Duodenal mucosa (tissue), 2 donors: Measurements from ENCODE around the gene TYW1B.
"Not testable (repeated sequence)": the region's sequence is repeated elsewhere in the genome, so short reads cannot be mapped to it uniquely, and the experiment has no call there.

Experiments used
- H3K27ac ChIP-seq: one replicate; pipeline ENCODE4 v1.7.0; 2013; ENCODE audit warnings: low read depth, low read length
- H3K27me3 ChIP-seq, 2 donors: one replicate each; pipeline ENCODE4 v1.7.0; 2013; ENCODE audit warnings: low read length in 2 of 2, control low read depth in 1 of 2; ENCODE audit not compliant: insufficient read depth in 2 of 2, control insufficient read depth in 1 of 2
- H3K36me3 ChIP-seq, 2 donors: one replicate each; pipeline ENCODE4 v1.7.0; 2013; ENCODE audit warnings: low read length in 2 of 2, control low read depth in 1 of 2; ENCODE audit not compliant: insufficient read depth in 2 of 2, control insufficient read depth in 1 of 2
- H3K4me1 ChIP-seq, 2 donors: one replicate each; pipeline ENCODE4 v1.7.0; 2013; ENCODE audit warnings: low read length in 2 of 2, control low read depth in 1 of 2; ENCODE audit not compliant: insufficient read depth in 2 of 2, control insufficient read depth in 1 of 2
- H3K4me3 ChIP-seq, 2 donors: one replicate each; pipeline ENCODE4 v1.7.0; 2013; ENCODE audit warnings: low read length in 2 of 2, low read depth in 1 of 2
- H3K9ac ChIP-seq, 2 donors: one replicate each; pipeline ENCODE4 v1.7.0; 2013; ENCODE audit warnings: low read length in 2 of 2, low read depth in 1 of 2
- H3K9me3 ChIP-seq, 2 donors: one replicate each; pipeline ENCODE4 v1.7.0; 2013; ENCODE audit warnings: low read length in 2 of 2, control low read depth in 1 of 2; ENCODE audit not compliant: control insufficient read depth in 1 of 2

Gene TYW1B

DNA sequence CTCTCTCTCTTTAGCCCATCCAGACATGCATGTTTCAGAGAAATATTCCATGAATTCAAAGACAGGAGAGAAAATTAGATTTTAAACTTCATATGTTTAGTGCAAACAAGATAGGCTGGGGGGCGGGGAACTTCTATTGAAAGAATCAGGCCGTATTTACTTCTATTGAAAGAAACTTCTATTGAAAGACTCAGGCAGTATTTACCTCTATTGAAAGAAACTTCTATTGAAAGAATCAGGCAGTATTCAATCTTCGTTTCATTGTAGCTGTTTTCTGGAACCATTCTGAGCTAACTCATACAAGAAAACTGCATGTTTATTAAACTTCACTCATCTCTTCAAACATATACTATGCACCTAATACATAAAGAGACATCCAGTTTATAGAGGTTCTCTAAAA, 123.1 kb downstream of the TYW1B start:
- no peak overlapping the region for H3K4me3 ChIP-seq
- H3K4me1 ChIP-seq, result no peaks in the 10 kb centered on the region
- H3K9ac ChIP-seq, result no peak overlapping the region
- H3K27me3 ChIP-seq, result no peaks in the 10 kb centered on the region
- H3K27ac ChIP-seq, result no peak overlapping the region
- H3K36me3 ChIP-seq, result no peaks in the 10 kb centered on the region
- H3K9me3 ChIP-seq, result no peaks in the 10 kb centered on the region

DNA sequence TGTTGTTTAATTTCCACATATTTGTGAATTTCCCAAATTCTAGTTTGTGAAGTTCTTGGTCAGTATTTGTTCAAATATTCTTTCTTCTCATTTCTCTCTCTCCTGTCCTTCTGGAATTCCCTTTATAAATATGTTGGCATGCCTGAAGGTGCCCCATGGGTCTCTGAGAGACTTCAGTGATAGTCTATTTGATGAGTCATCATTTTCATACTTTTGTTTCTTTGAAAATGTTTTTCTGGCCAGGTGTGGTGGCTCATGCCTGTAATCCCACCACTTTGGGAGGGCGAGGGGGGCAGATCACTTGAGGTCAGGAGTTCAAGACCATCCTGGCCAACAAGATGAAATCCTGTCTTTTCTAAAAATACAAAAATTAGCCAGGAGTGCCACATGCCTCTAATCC, 127.5 kb downstream of the TYW1B start:
- not testable (repeated sequence) for H3K4me1 ChIP-seq, H3K27me3 ChIP-seq, H3K9me3 ChIP-seq, H3K9ac ChIP-seq, H3K36me3 ChIP-seq, H3K4me3 ChIP-seq, H3K27ac ChIP-seq

DNA sequence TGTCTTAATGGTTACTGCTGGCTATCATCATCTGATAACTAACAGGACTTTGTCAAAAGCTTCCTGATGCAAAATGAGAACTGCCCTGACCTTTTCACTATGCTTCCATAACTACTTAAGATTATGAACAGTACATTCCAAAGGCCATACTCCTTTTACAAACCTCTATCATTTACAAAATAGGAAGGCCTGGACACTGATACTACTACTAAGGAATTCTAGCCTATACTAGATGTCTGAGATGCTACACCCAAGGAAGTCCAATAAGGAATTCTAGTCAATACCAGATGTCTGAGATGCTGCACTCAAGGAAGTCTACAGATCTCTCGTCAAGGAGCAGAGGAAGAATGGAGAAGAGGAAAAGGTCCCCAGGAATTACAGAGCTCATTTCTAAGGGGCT, 130.9 kb downstream of the TYW1B start:
- not testable (repeated sequence) for H3K27ac ChIP-seq, H3K9me3 ChIP-seq, H3K9ac ChIP-seq, H3K36me3 ChIP-seq, H3K4me3 ChIP-seq, H3K4me1 ChIP-seq, H3K27me3 ChIP-seq

DNA sequence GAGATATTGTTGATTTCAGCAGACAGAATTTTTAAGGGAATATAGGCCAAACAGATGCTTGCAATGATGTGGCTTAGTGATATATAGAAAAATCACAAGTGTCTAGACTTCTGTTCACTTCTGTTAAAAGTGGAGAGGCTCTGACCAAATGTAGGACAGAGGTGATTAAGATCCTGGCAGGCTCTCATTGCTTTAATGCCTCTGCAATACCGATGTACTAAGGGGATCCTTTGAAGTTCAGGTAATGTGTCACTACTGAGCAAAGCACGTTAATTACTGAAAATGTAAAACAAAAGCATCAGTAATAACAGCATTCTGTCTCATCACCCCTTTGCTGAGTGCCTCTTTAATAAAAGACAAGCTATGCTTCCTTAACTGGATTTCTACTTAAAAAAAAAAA, 131.4 kb downstream of the TYW1B start:
- H3K4me3 ChIP-seq, result not testable (repeated sequence)

DNA sequence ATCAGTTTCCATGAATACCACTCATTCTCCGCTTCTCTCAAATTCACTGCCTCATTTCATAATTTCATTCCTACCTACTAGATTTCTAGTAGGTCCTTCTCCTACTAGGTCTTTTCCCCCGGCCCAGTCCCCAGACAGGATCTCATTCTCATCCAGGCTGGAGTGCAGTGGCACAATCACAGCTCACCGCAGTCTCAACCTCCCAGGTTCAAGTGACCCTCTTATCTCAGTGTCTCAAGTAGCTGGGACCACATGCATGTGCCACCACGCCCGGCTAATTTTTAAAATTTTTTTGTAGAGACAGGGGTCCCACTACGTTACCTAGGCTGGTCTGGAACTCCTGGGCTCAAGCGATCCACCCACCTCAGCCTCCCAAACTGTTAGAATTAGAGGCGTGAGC, 132.5 kb downstream of the TYW1B start:
- H3K27me3 ChIP-seq, H3K9me3 ChIP-seq, H3K27ac ChIP-seq, H3K9ac ChIP-seq, H3K36me3 ChIP-seq, H3K4me3 ChIP-seq, H3K4me1 ChIP-seq: not testable (repeated sequence)

More for the DNA sequence above, 131.4 kb downstream of the TYW1B start:
- not testable (repeated sequence) for H3K36me3 ChIP-seq, H3K4me1 ChIP-seq, H3K9me3 ChIP-seq, H3K27me3 ChIP-seq, H3K27ac ChIP-seq, H3K9ac ChIP-seq

DNA sequence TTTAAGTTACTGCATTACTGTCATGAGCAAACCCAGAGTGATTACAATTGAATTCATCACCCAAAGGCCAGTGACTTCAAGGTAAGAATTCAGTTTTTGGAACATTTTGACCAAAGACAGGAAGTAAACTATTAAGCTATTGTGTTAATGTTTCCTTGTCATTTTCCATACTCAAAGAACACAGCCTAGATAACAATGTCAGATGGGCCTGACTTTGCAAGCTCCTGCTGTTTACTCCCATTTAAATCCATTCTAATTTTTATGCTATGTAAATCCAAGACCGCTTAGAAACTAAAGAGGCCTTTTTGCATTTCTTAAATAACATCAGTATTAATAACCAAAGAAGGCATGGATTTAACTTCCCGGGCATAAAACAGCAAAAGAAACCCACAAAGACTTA, 136.6 kb downstream of the TYW1B start:
- not testable (repeated sequence) for H3K27me3 ChIP-seq

DNA sequence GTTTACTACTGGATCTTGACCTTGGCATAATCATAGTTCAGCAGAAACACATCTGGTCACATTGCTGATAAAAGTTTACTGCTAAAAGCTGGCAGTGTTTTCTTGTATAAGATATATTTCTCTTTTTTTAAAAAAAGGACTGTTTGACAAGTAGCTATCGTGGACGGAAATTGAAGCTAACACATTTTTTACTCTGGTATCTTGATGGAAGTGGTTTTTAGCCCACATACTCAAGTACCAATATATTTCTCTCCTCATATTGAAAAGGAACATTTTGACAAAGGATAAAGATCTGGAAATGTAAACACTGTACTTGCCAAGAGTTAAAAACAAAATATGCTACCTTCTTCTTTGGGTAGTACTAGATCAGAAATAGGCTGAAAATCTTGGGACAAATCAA, 137.8 kb downstream of the TYW1B start:
- not testable (repeated sequence) for H3K27me3 ChIP-seq, H3K9ac ChIP-seq, H3K27ac ChIP-seq, H3K4me1 ChIP-seq, H3K4me3 ChIP-seq, H3K9me3 ChIP-seq, H3K36me3 ChIP-seq

More for the DNA sequence above, 136.6 kb downstream of the TYW1B start:
- not testable (repeated sequence) for H3K27ac ChIP-seq, H3K9ac ChIP-seq, H3K9me3 ChIP-seq, H3K4me3 ChIP-seq, H3K4me1 ChIP-seq, H3K36me3 ChIP-seq

DNA sequence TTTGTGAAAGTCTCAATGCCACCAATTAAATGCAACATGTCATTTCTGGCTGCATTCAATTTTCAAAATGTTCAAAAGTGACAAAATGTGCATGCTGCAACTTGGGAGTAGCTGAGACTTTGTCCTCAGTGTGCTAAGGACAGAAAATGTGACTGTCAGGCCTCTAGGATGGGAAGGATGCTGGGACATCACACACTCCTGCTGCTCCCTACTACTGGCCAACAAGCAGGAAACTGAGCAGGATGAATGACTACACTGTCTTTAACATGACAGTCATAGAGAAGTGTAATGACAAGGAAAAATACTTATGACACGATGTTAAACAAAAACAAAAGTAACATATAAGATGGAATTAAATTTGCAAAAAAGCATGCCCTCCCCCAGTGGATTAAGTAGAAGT, 138.7 kb downstream of the TYW1B start:
- H3K27ac ChIP-seq, H3K36me3 ChIP-seq, H3K9ac ChIP-seq, H3K4me3 ChIP-seq, H3K4me1 ChIP-seq, H3K27me3 ChIP-seq, H3K9me3 ChIP-seq: not testable (repeated sequence)

DNA sequence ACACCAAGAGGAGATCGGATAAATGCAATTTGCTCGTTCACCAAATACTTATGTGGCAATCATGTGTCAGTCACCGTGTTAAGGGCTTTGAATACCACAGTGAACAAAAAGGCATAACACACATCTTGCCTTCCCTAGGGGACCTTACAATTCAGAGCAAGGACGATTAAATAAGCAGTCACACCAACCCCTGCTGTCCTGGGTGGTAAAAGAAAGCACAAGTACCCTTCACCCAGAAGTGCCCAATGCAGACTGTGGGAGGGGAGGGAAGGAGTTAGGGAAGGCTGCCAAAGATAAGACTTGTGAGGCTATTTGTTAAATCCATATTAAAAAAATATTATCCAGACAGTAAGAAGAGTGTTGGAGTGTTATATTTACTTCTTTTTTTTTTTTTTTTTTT, 146.8 kb downstream of the TYW1B start:
- not testable (repeated sequence) for H3K36me3 ChIP-seq, H3K4me1 ChIP-seq, H3K4me3 ChIP-seq, H3K9ac ChIP-seq, H3K27ac ChIP-seq, H3K27me3 ChIP-seq, H3K9me3 ChIP-seq

DNA sequence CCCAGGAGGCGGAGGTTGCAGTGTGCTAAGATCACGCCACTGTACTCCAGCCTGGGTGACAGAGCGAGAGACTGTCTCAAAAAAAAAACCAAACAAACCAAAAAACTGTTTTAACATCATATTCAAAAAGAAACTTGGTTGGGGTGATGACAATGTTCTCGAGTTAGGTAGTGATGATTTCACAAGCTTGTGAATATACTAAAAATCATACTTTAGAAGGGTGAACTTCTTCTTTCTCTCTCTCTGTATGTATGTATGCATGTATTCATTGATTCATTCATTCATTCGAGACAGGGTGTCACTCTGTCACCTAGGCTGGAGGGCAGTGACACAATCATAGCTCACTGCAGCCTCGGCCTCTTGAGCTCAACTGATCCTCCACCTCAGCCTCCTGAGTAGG, 151.1 kb downstream of the TYW1B start:
- H3K27ac ChIP-seq, H3K9ac ChIP-seq, H3K4me1 ChIP-seq: not testable (repeated sequence)

DNA sequence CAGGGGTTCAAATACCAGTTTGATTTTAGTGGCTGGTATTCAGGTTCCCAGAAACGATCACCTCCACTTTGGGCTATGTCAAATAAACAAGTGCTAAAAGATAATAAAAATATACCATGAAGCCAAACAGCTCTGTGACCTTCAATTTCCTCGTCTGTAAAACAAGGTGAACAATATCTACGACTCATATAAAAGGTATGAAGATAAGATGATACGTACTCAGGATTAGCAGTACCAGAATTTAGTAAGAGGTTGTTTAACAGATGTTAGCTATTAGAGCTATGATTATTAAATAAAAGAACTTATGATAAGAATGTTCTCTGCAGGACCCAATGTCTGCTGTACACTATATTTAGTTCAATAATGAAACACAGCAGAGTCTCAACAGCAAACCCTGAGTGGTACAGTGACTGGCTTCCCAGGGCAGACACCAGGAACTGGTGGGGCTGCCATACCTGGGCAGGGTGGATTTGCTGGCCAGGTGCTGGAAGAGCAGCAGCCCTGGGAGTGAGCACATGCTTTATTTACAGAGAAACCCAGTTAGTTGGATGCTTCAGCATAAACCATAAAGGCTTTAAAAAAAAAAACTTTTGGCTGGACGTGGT, 151.8 kb downstream of the TYW1B start:
- not testable (repeated sequence) for H3K9me3 ChIP-seq, H3K27ac ChIP-seq, H3K36me3 ChIP-seq, H3K9ac ChIP-seq, H3K27me3 ChIP-seq, H3K4me1 ChIP-seq, H3K4me3 ChIP-seq

More for the DNA sequence above, 151.1 kb downstream of the TYW1B start:
- H3K36me3 ChIP-seq, H3K4me3 ChIP-seq, H3K27me3 ChIP-seq, H3K9me3 ChIP-seq: not testable (repeated sequence)
